Measurements from ENCODE around the gene PSMD9. TPM values are rescaled to one million over a fixed set of nuclear protein-coding genes. Genes with fewer than 3 reads are reported as not detected.
"Not testable (repeated sequence)": the region's sequence is repeated elsewhere in the genome, so short reads cannot be mapped to it uniquely, and the experiment has no call there.

Gene PSMD9
- total RNA-seq, 2 experiments from 2014 or later = 48.6 to 50.7 TPM

- intact Hi-C loops (cut with micrococcal nuclease) = loop anchor here (2.0 to 10.0 kb wide), 3 partner anchors 49 to 193 kb away; no protein-coding TSS in a partner anchor
- TF ChIP-seq CTCF (IDR thresholded peaks at IDR 0.05) = peak; percentile 36
- DNase-seq (no peak), ATAC-seq (no peak)
- Mint-ChIP-seq H3K27me3 (no peaks in the 10 kb centered on the region), H3K4me1 (ENCODE audit: low read depth) (peaks cover 33% of the 10 kb centered on the region), H3K4me3 (peak overlapping the region; percentile 91), H3K9me3 (no peaks in the 10 kb centered on the region), H3K36me3 (ENCODE audit: low read depth) (peaks cover 4% of the 10 kb centered on the region), H3K27ac (peak overlapping the region; percentile 97)
- POLR2A ChIA-PET = interaction anchor here (1.2 to 2.2 kb wide), 7 partner anchors 20 to 175 kb away, joined by 3 to 13 read pairs (median 4); partner anchors contain the start of gene TMEM120B
- CTCF ChIA-PET = interaction anchor here (0.6 to 4.0 kb wide), 20 partner anchors 15 to 192 kb away, joined by 3 to 86 read pairs (median 4); partner anchors contain the start of genes CFAP251, RHOF, SETD1B and TMEM120B
Measured at GRCh38 chr12:121888083-121888477, 510 bp upstream of the PSMD9 start.

DNA sequence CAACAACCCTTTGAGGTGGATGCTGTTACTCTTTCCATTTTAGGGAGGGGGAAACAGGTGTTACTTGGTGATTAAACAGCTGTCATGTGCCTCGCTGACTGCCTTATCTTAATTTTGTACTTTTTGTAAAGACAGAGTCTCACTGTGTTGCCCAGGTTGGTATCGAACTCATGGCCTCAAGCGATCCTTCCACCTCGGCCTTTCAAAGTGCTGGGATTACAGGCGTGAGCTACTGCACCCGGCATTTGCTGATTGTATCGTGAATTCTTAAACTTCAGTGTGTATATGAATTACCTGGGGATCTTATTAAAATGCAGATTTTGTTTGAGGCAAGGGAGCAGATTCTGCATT lies 659 bp downstream of the PSMD9 start:
- Mint-ChIP-seq H3K9me3 (no peaks in the 10 kb centered on the region), H3K27ac (peak overlapping the region; percentile 97), H3K27me3 (no peaks in the 10 kb centered on the region), H3K36me3 (ENCODE audit: low read depth) (peaks cover 10% of the 10 kb centered on the region), H3K4me1 (ENCODE audit: low read depth) (peaks cover 44% of the 10 kb centered on the region), H3K4me3 (peak overlapping the region; percentile 91)
- intact Hi-C loops (cut with micrococcal nuclease) = loop anchor here (2.0 to 10.0 kb wide), 3 partner anchors 50 to 194 kb away; no protein-coding TSS in a partner anchor
- no peak for DNase-seq
- no peak for ATAC-seq
- ChIA-PET CTCF (interaction anchor here (0.8 to 4.0 kb wide), 8 partner anchors 10 to 1198 kb away, joined by 3 to 86 read pairs (median 7); partner anchors contain the start of genes CFAP251, RHOF and TMEM120B), POLR2A (interaction anchor here (0.6 to 2.2 kb wide), 11 partner anchors 28 to 1651 kb away, joined by 3 to 13 read pairs (median 4); partner anchors contain the start of genes MORN3 and TMEM120B)
- no peak for TF ChIP-seq CTCF (IDR thresholded peaks at IDR 0.05)

DNA sequence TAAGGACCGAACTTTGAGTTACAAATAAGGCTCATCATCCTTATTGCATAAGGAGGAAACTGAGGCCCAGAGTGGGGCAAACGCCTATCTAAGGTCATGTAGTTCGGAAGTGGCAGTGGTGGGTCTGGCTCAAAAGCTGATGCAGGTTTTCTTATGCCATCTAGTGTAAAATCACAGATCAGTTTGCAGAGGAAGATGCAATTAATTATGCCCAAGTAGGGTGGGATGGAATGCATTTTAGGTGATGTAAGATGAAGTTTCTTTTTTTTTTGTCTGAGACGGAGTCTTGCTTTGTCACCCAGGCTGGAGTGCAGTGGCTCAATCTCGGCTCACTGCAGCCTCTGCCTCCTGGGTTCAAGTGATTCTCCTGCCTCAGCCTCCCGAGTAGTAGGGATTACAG lies 1.1 kb downstream of the PSMD9 start:
- H3K4me1 Mint-ChIP-seq (ENCODE audit: low read depth) = peaks cover 47% of the 10 kb centered on the region
- intact Hi-C loops (cut with micrococcal nuclease) = loop anchor here (2.0 to 10.0 kb wide), 3 partner anchors 51 to 195 kb away; no protein-coding TSS in a partner anchor
- peak overlapping the region; percentile 97 for H3K27ac Mint-ChIP-seq
- DNase-seq, H3K9me3 Mint-ChIP-seq, H3K27me3 Mint-ChIP-seq, ATAC-seq: not testable (repeated sequence)
- ChIA-PET POLR2A (interaction anchor here (0.6 to 2.2 kb wide), 7 partner anchors 28 to 369 kb away, joined by 3 to 13 read pairs (median 4); partner anchors contain the start of gene MORN3), CTCF (interaction anchor here (0.8 to 4.0 kb wide), 5 partner anchors 9 to 1199 kb away, joined by 3 to 86 read pairs (median 8); partner anchors contain the start of genes CFAP251 and RHOF)
- peak overlapping the region; percentile 91 for H3K4me3 Mint-ChIP-seq
- H3K36me3 Mint-ChIP-seq (ENCODE audit: low read depth) = peaks cover 12% of the 10 kb centered on the region

- Mint-ChIP-seq H3K27ac (peak overlapping the region; percentile 34), H3K27me3 (no peaks in the 10 kb centered on the region), H3K36me3 (ENCODE audit: low read depth) (peaks cover 24% of the 10 kb centered on the region), H3K9me3 (no peaks in the 10 kb centered on the region), H3K4me3 (no peak overlapping the region), H3K4me1 (ENCODE audit: low read depth) (peaks cover 46% of the 10 kb centered on the region)
- TF ChIP-seq CTCF (IDR thresholded peaks at IDR 0.05) = no peak
- POLR2A ChIA-PET = interaction anchor here (0.6 to 1.2 kb wide), 4 partner anchors 26 to 111 kb away, joined by 3 read pairs; partner anchors contain the start of gene CFAP251
- ATAC-seq = no peak
- CTCF ChIA-PET = interaction anchor here (0.6 to 3.7 kb wide), 8 partner anchors 10 to 206 kb away, joined by 3 to 46 read pairs (median 4); partner anchors contain the start of genes CFAP251 and RHOF
- intact Hi-C loops (cut with micrococcal nuclease) = no loop called here
- DNase-seq = no peak
Measured at GRCh38 chr12:121892673-121893561, 4.3 kb downstream of the PSMD9 start.

GRCh38 chr12:121893961-121894460 lies 5.4 kb downstream of the PSMD9 start:
- H3K4me3 Mint-ChIP-seq = no peak overlapping the region
- intact Hi-C loops (cut with micrococcal nuclease) = no loop called here
- no peaks in the 10 kb centered on the region for H3K27me3 Mint-ChIP-seq
- peak overlapping the region; percentile 79 for H3K27ac Mint-ChIP-seq
- CTCF ChIA-PET = interaction anchor here (0.7 to 3.7 kb wide), 9 partner anchors 9 to 207 kb away, joined by 3 to 46 read pairs (median 3); partner anchors contain the start of genes CFAP251 and RHOF
- POLR2A ChIA-PET = interaction anchor here (0.6 to 1.2 kb wide), 3 partner anchors 25 to 99 kb away, joined by 3 read pairs; partner anchors contain the start of gene CFAP251
- peaks cover 41% of the 10 kb centered on the region for H3K4me1 Mint-ChIP-seq (ENCODE audit: low read depth)
- H3K36me3 Mint-ChIP-seq (ENCODE audit: low read depth) = peaks cover 25% of the 10 kb centered on the region
- ATAC-seq (peak; percentile 68), DNase-seq (peak; percentile 53)
- no peaks in the 10 kb centered on the region for H3K9me3 Mint-ChIP-seq
- no peak for TF ChIP-seq CTCF (IDR thresholded peaks at IDR 0.05)

Data from activated CD8-positive, alpha-beta T cell treated with anti-CD3 and anti-CD28 coated beads for 36 hours (primary cell).